Testis (tissue), 2 donors: ENCODE results near the gene UBE2U.

ENCODE experiments used
- POLR2A ChIP-seq: fragments of 450-650 bp; IDR thresholded peaks from one replicate; pipeline ENCODE4 v1.6.1; 2017; ENCODE audit warnings: antibody characterized with exemption, mild to moderate bottlenecking, moderate library complexity
- TF ChIP-seq, protein P1 (sequence below), 3 experiments: fragments of 450-650 bp in 2 of 3; fragments of 200-600 bp in 1 of 3; sonication (generic) in 1 of 3; IDR thresholded peaks; one replicate each; pipeline ENCODE4 v1.5.1; 2016 to 2019; ENCODE audit warnings: antibody characterized with exemption in 3 of 3, mild to moderate bottlenecking in 2 of 3, moderate library complexity in 1 of 3

DNA sequence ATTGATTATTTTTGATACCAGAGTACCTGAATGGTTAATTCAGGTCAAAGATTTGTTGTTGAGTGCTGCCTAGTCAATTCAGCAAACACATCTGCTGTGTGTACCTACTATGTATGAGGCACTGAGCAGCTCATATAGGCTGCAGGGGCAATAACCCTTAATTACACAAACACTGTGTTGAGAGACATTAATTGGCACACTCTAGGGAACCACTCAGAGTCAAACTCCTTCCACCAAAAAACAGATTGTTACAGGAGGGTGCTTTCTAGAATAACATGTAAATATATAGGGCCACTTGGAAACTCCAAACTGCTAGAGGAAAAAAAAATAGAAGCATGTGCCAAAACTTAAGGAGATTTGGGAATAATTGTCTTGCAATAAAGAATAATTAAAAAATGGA is 31.3 kb downstream of the UBE2U start:
- TF ChIP-seq, protein P1, sequence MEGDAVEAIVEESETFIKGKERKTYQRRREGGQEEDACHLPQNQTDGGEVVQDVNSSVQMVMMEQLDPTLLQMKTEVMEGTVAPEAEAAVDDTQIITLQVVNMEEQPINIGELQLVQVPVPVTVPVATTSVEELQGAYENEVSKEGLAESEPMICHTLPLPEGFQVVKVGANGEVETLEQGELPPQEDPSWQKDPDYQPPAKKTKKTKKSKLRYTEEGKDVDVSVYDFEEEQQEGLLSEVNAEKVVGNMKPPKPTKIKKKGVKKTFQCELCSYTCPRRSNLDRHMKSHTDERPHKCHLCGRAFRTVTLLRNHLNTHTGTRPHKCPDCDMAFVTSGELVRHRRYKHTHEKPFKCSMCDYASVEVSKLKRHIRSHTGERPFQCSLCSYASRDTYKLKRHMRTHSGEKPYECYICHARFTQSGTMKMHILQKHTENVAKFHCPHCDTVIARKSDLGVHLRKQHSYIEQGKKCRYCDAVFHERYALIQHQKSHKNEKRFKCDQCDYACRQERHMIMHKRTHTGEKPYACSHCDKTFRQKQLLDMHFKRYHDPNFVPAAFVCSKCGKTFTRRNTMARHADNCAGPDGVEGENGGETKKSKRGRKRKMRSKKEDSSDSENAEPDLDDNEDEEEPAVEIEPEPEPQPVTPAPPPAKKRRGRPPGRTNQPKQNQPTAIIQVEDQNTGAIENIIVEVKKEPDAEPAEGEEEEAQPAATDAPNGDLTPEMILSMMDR (IDR thresholded peaks at IDR 0.05) = no peak
- no peak for TF ChIP-seq POLR2A
